C4-2B (cell line): Measurements from ENCODE around the gene LMO4.

Source experiments
- ZFX ChIP-seq: fragments of 450-650 bp; IDR thresholded peaks from 2 replicates; pipeline ENCODE4 v1.6.1; 2017
- TF ChIP-seq, protein P1 (sequence below): fragments of 450-650 bp; conservative IDR thresholded peaks from 2 replicates; pipeline ENCODE4 v1.5.1; 2017; ENCODE audit warnings: mild to moderate bottlenecking

DNA sequence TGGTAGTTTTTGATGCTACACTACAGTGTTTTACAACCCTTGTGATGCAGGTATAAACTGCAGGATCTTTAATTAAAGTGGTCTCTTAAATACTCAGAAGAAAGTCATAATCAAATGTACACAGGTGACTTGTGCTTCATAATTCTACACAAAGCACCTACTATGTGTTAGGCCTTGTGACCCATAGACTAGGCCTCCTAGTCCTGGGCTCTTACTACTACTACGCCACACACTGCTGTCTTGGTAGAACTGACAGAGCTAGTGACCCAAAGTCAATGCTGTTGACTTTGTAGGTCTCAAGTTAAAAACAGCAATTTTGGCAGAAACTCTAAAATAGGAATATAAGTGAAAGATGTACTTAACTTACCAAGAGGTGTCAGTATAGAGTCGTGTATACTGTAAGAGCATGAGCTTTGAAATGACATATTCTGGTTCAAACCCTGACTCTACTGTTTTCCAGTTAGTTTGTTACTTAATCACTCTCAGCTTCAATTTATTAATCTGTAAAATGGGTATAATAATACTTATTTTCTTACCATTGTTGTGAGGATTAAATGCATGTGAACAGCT is 48.6 kb upstream of the LMO4 start:
- TF ChIP-seq, protein P1, sequence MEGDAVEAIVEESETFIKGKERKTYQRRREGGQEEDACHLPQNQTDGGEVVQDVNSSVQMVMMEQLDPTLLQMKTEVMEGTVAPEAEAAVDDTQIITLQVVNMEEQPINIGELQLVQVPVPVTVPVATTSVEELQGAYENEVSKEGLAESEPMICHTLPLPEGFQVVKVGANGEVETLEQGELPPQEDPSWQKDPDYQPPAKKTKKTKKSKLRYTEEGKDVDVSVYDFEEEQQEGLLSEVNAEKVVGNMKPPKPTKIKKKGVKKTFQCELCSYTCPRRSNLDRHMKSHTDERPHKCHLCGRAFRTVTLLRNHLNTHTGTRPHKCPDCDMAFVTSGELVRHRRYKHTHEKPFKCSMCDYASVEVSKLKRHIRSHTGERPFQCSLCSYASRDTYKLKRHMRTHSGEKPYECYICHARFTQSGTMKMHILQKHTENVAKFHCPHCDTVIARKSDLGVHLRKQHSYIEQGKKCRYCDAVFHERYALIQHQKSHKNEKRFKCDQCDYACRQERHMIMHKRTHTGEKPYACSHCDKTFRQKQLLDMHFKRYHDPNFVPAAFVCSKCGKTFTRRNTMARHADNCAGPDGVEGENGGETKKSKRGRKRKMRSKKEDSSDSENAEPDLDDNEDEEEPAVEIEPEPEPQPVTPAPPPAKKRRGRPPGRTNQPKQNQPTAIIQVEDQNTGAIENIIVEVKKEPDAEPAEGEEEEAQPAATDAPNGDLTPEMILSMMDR, result peak; percentile 48
- no peak for TF ChIP-seq ZFX
